ENCODE measurements around the gene CATSPERZ. TPM values are rescaled to one million over a fixed set of nuclear protein-coding genes. Genes with fewer than 3 reads are reported as not detected.
A peak's percentile ranks its signal among the peaks of the same experiment; 100 is the strongest.

The CATSPERZ gene
- total and polyA plus RNA-seq, 9 of the 15 experiments (the other 6 are each of a cell fraction or from before 2014, with no cell fraction given) = 0.86 to 8.5 (median 3.5) TPM

GRCh38 chr11:64314146-64314804 is 14.1 kb downstream of the CATSPERZ start (continued):
- TF ChIP-seq AFF4 (CRISPR knock-in tag; IDR thresholded peaks at IDR 0.05) (no peak), POLR2G (IDR thresholded peaks at IDR 0.05; ENCODE audit: low read depth, low read length) (peak; percentile 45), PRDM10 (IDR thresholded peaks at IDR 0.05; ENCODE audit: partially characterized antibody) (no peak), ZNF324 (CRISPR knock-in tag; IDR thresholded peaks at IDR 0.05) (no peak), ESRRA (IDR thresholded peaks at IDR 0.05; ENCODE audit: borderline replicate concordance, low read depth) (peak; percentile 18; the same call in 1 of the 2 replicates), CTBP1 (IDR thresholded peaks at IDR 0.05; ENCODE audit: borderline replicate concordance) (peak; percentile 23; the same call in 1 of the 2 replicates), CTCF (IDR thresholded peaks at IDR 0.05 in 2 of 3, conservative IDR thresholded peaks at IDR 0.05 in 1 of 3; ENCODE audit: insufficient read depth in 2 of 3, low read depth in 1 of 3, low read length in 3 of 3) (peak; percentile 34 to 53 (median 44); a peak in 5 of 6 replicates)
